ENCODE results near the gene CFAP61.
"Not testable (repeated sequence)": the region's sequence is repeated elsewhere in the genome, so short reads cannot be mapped to it uniquely, and the experiment has no call there.

CFAP61 gene

GRCh38 chr20:20343932-20344331 is 291.6 kb downstream of the CFAP61 start:
- H3K4me3 ChIP-seq (ENCODE audit: low read length), result no peak overlapping the region
- H3K4me1 ChIP-seq (ENCODE audit: control insufficient read depth, insufficient read depth, low read length), result no peaks in the 10 kb centered on the region
- H3K27me3 ChIP-seq (ENCODE audit: control insufficient read depth, insufficient read depth, low read length), result no peaks in the 10 kb centered on the region
- H3K9ac ChIP-seq (ENCODE audit: low read length), result no peak overlapping the region
- H3K36me3 ChIP-seq (ENCODE audit: control insufficient read depth, insufficient read depth, low read length), result no peaks in the 10 kb centered on the region
- H3K27ac ChIP-seq (ENCODE audit: low read depth, low read length), result no peak overlapping the region

DNA sequence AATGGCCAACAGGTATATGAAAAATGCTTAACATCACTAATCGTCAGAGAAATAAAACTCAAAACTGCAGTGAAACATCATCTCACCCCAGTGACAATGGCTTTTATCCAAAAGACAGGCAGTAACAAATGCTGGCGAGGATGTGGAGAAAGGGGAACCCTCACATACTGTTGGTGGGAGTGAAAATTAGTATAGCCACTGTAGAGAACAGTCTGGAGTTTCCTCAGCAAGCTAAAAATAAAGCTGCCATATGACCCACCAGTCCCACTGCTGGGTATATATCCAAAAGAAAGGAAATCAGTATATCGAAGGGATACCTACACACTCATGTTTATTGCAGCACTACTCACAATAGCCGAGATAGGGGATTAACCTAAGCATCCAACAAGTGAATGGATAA is 292.1 kb downstream of the CFAP61 start:
- H3K36me3 ChIP-seq (ENCODE audit: control insufficient read depth, insufficient read depth, low read length), result no peaks in the 10 kb centered on the region
- no peaks in the 10 kb centered on the region for H3K27me3 ChIP-seq (ENCODE audit: control insufficient read depth, insufficient read depth, low read length)
- H3K9ac ChIP-seq (ENCODE audit: low read length), result no peak overlapping the region
- H3K27ac ChIP-seq (ENCODE audit: low read depth, low read length), result no peak overlapping the region
- H3K4me1 ChIP-seq (ENCODE audit: control insufficient read depth, insufficient read depth, low read length), result no peaks in the 10 kb centered on the region
- H3K4me3 ChIP-seq (ENCODE audit: low read length), result no peak overlapping the region

GRCh38 chr20:20353576-20353975 is 301.2 kb downstream of the CFAP61 start:
- Histone ChIP-seq H3K36me3 (ENCODE audit: control insufficient read depth, insufficient read depth, low read length) (no peaks in the 10 kb centered on the region), H3K27ac (ENCODE audit: low read depth, low read length) (no peak overlapping the region), H3K4me1 (ENCODE audit: control insufficient read depth, insufficient read depth, low read length) (no peaks in the 10 kb centered on the region), H3K9ac (ENCODE audit: low read length) (no peak overlapping the region), H3K4me3 (ENCODE audit: low read length) (no peak overlapping the region), H3K27me3 (ENCODE audit: control insufficient read depth, insufficient read depth, low read length) (no peaks in the 10 kb centered on the region)

GRCh38 chr20:20355503-20355902 is 303.2 kb downstream of the CFAP61 start:
- not testable (repeated sequence) for H3K9ac ChIP-seq (ENCODE audit: low read length); H3K27ac ChIP-seq (ENCODE audit: low read depth, low read length); H3K27me3 ChIP-seq (ENCODE audit: control insufficient read depth, insufficient read depth, low read length); H3K4me3 ChIP-seq (ENCODE audit: low read length); H3K4me1 ChIP-seq (ENCODE audit: control insufficient read depth, insufficient read depth, low read length); H3K36me3 ChIP-seq (ENCODE audit: control insufficient read depth, insufficient read depth, low read length)

GRCh38 chr20:20358801-20359200 is 306.5 kb downstream of the CFAP61 start:
- H3K4me1 ChIP-seq (ENCODE audit: control insufficient read depth, insufficient read depth, low read length), result no peaks in the 10 kb centered on the region
- no peak overlapping the region for H3K4me3 ChIP-seq (ENCODE audit: low read length)
- H3K9ac ChIP-seq (ENCODE audit: low read length), result no peak overlapping the region
- H3K27ac ChIP-seq (ENCODE audit: low read depth, low read length), result no peak overlapping the region
- H3K36me3 ChIP-seq (ENCODE audit: control insufficient read depth, insufficient read depth, low read length), result no peaks in the 10 kb centered on the region
- peaks cover 10% of the 10 kb centered on the region for H3K27me3 ChIP-seq (ENCODE audit: control insufficient read depth, insufficient read depth, low read length)

DNA sequence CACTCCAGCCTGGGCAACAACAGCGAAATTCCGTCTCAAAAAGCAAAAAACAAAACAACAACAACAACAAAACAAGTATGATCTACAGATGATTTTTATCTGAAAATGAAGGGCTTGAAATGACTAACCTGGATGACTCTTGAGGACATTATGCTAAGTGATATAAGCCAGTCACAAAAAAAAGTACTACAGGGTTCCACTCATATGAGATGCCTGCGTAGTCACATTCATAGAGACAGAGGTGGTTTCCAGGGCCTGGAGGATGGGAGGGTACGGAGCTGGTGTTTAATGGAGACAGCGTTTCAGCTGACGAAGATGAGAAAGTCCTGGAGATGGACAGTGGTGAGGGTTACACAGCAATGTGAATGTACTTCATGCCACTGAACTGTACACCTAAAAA is 307.3 kb downstream of the CFAP61 start:
- Histone ChIP-seq H3K4me3 (ENCODE audit: low read length) (no peak overlapping the region), H3K36me3 (ENCODE audit: control insufficient read depth, insufficient read depth, low read length) (no peaks in the 10 kb centered on the region), H3K4me1 (ENCODE audit: control insufficient read depth, insufficient read depth, low read length) (no peaks in the 10 kb centered on the region), H3K9ac (ENCODE audit: low read length) (no peak overlapping the region), H3K27ac (ENCODE audit: low read depth, low read length) (no peak overlapping the region), H3K27me3 (ENCODE audit: control insufficient read depth, insufficient read depth, low read length) (peaks cover 18% of the 10 kb centered on the region)

DNA sequence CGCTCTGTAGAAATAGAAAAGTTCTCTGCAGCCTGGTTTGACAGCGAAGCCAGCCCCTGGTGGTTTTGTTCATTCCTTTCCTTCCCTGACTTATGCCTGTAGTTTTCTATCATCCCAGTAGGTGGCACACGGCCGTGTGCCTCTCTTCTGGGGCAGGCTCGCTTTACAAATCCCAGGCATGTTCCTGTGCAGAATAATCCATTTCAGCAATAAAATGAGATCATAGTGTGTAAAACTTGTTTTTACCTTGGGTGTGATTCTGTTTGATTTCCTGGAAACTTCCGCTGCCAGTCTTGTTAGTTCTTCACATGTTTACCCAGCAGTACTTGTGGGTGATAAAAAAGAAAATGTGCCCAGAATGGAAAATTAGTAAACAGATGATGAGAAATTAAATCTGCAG is 308.1 kb downstream of the CFAP61 start:
- H3K27me3 ChIP-seq (ENCODE audit: control insufficient read depth, insufficient read depth, low read length), result peaks cover 26% of the 10 kb centered on the region

GRCh38 chr20:20362774-20363433 is 310.6 kb downstream of the CFAP61 start:
- Histone ChIP-seq H3K36me3 (ENCODE audit: control insufficient read depth, insufficient read depth, low read length) (no peaks in the 10 kb centered on the region), H3K27ac (ENCODE audit: low read depth, low read length) (no peak overlapping the region), H3K9ac (ENCODE audit: low read length) (no peak overlapping the region), H3K4me3 (ENCODE audit: low read length) (no peak overlapping the region), H3K27me3 (ENCODE audit: control insufficient read depth, insufficient read depth, low read length) (peaks cover 26% of the 10 kb centered on the region), H3K4me1 (ENCODE audit: control insufficient read depth, insufficient read depth, low read length) (no peaks in the 10 kb centered on the region)

More for the DNA sequence above, 308.1 kb downstream of the CFAP61 start:
- Histone ChIP-seq H3K36me3 (ENCODE audit: control insufficient read depth, insufficient read depth, low read length) (no peaks in the 10 kb centered on the region), H3K4me1 (ENCODE audit: control insufficient read depth, insufficient read depth, low read length) (no peaks in the 10 kb centered on the region), H3K4me3 (ENCODE audit: low read length) (no peak overlapping the region), H3K9ac (ENCODE audit: low read length) (no peak overlapping the region), H3K27ac (ENCODE audit: low read depth, low read length) (no peak overlapping the region)

- Histone ChIP-seq H3K36me3 (ENCODE audit: control insufficient read depth, insufficient read depth, low read length) (no peaks in the 10 kb centered on the region), H3K27ac (ENCODE audit: low read depth, low read length) (no peak overlapping the region), H3K4me1 (ENCODE audit: control insufficient read depth, insufficient read depth, low read length) (no peaks in the 10 kb centered on the region), H3K4me3 (ENCODE audit: low read length) (no peak overlapping the region), H3K27me3 (ENCODE audit: control insufficient read depth, insufficient read depth, low read length) (peaks cover 26% of the 10 kb centered on the region), H3K9ac (ENCODE audit: low read length) (no peak overlapping the region)
Observed at GRCh38 chr20:20363434-20363798, 311.1 kb downstream of the CFAP61 start.

GRCh38 chr20:20363799-20364592 is 311.7 kb downstream of the CFAP61 start:
- Histone ChIP-seq H3K36me3 (ENCODE audit: control insufficient read depth, insufficient read depth, low read length) (no peaks in the 10 kb centered on the region), H3K4me3 (ENCODE audit: low read length) (no peak overlapping the region), H3K9ac (ENCODE audit: low read length) (no peak overlapping the region), H3K27me3 (ENCODE audit: control insufficient read depth, insufficient read depth, low read length) (peaks cover 28% of the 10 kb centered on the region), H3K4me1 (ENCODE audit: control insufficient read depth, insufficient read depth, low read length) (no peaks in the 10 kb centered on the region), H3K27ac (ENCODE audit: low read depth, low read length) (no peak overlapping the region)

- no peak overlapping the region for H3K4me3 ChIP-seq (ENCODE audit: low read length)
- no peaks in the 10 kb centered on the region for H3K36me3 ChIP-seq (ENCODE audit: control insufficient read depth, insufficient read depth, low read length)
- peaks cover 28% of the 10 kb centered on the region for H3K27me3 ChIP-seq (ENCODE audit: control insufficient read depth, insufficient read depth, low read length)
- H3K27ac ChIP-seq (ENCODE audit: low read depth, low read length), result no peak overlapping the region
- H3K4me1 ChIP-seq (ENCODE audit: control insufficient read depth, insufficient read depth, low read length), result no peaks in the 10 kb centered on the region
- no peak overlapping the region for H3K9ac ChIP-seq (ENCODE audit: low read length)
Observed at GRCh38 chr20:20364593-20365479, 312.5 kb downstream of the CFAP61 start.

DNA sequence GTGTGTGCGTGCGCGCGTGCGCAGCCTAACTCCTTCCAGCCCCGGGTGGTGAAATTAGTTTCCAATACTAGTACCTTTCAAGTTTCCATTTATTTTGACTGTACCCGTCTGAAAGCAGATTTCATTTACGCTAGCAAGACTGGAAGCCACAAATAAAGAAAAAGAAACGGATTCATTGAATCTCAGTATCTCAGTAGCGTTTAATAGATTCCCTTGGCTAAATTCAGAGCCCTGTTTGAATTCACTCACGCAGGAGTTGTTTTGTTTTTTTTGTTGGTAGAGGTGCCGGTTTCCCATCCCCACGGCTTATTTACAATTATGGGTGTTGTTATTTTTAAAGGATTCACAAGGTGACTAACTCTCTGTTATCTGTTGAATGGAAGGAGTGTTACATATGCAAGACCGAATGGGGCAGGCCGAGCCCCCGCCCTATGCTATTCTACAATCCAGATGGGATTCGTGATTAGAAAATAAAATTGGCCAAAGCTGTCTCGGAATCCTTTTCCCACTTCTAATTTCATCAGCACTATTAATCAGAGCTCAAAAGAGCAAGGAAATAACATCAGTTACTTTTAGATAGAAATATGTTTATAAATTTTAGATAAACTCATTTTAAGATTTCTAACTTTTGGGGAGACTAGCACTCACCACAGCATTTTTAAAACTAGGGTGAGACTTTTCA is 313.3 kb downstream of the CFAP61 start:
- H3K27me3 ChIP-seq (ENCODE audit: control insufficient read depth, insufficient read depth, low read length), result peaks cover 28% of the 10 kb centered on the region

More for the DNA sequence above, 313.3 kb downstream of the CFAP61 start:
- no peaks in the 10 kb centered on the region for H3K4me1 ChIP-seq (ENCODE audit: control insufficient read depth, insufficient read depth, low read length)
- no peak overlapping the region for H3K9ac ChIP-seq (ENCODE audit: low read length)
- H3K36me3 ChIP-seq (ENCODE audit: control insufficient read depth, insufficient read depth, low read length), result no peaks in the 10 kb centered on the region
- H3K27ac ChIP-seq (ENCODE audit: low read depth, low read length), result no peak overlapping the region
- H3K4me3 ChIP-seq (ENCODE audit: low read length), result no peak overlapping the region
